Measurements from ENCODE around the gene PLXNA1. TPM values are rescaled to one million over a fixed set of nuclear protein-coding genes. Genes with fewer than 3 reads are reported as not detected.

Gene PLXNA1
- polyA plus RNA-seq, 1 of the 3 experiments (the other 2 are of a cell fraction), result 48.1 TPM

DNA sequence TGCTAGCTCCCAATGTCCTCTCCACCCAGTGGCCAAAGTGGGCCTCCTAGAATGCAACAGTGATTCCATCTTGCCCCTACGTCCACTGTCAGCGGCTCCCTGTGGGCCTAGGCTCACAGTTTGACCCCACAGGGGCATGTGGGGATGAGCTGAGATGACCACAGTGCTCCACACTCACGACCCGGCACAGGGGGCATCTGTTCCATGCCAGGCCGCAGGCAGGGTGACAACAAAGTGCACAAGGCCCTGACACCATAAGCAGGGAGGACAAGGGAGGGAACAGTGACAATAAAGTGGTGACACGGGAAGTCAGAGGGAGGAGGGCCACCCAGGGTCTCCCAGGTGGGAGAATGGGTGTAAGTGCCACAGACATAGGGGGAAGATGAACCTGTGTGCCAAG is 5.1 kb upstream of the PLXNA1 start (continued):
- TF ChIP-seq, protein P1, sequence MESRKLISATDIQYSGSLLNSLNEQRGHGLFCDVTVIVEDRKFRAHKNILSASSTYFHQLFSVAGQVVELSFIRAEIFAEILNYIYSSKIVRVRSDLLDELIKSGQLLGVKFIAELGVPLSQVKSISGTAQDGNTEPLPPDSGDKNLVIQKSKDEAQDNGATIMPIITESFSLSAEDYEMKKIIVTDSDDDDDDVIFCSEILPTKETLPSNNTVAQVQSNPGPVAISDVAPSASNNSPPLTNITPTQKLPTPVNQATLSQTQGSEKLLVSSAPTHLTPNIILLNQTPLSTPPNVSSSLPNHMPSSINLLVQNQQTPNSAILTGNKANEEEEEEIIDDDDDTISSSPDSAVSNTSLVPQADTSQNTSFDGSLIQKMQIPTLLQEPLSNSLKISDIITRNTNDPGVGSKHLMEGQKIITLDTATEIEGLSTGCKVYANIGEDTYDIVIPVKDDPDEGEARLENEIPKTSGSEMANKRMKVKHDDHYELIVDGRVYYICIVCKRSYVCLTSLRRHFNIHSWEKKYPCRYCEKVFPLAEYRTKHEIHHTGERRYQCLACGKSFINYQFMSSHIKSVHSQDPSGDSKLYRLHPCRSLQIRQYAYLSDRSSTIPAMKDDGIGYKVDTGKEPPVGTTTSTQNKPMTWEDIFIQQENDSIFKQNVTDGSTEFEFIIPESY (IDR thresholded peaks at IDR 0.05; ENCODE audit: borderline replicate concordance, low read depth), result no peak

DNA sequence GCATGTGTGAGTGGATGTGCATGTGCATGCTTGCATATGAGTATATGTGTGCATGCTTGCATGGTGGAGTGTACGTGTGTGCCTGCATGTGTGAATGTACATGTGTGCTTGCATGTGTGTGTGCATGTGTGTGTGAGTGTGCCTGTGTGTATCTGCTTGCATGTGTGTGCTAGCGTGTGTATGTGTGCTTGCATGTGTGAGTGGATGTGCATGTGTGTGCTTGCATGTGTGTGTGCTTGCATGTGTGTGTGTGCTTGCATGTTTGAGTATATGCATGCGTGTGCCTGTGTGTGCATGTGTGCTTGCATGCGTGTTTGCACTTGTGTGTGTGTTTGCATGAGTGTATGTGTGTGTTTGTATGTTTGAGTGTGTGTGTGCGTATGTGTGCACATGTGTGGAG is 4.6 kb upstream of the PLXNA1 start:
- H3K36me3 ChIP-seq (replicated peaks in 1 of 2; ENCODE audit: control insufficient read depth in 1 of 2, insufficient read depth in 2 of 2, low read length in 1 of 2), result no peaks in the 10 kb centered on the region
- no peak overlapping the region for H3K27ac ChIP-seq (ENCODE audit: low read depth in 2 of 2, low read length in 1 of 2)
- no peaks in the 10 kb centered on the region for H3K79me2 ChIP-seq (ENCODE audit: insufficient read depth)
- H3K4me1 ChIP-seq (ENCODE audit: control insufficient read depth in 1 of 2, insufficient read depth in 2 of 2, low read depth in 1 of 2, low read length in 1 of 2), result peaks cover 0 to 8% of the 10 kb centered on the region in 2 experiments; a peak in 1 of 4 replicates
- H3F3A ChIP-seq (replicated peaks; ENCODE audit: insufficient read depth), result no peaks in the 10 kb centered on the region
- H3K9me2 ChIP-seq, result no peaks in the 10 kb centered on the region
- no peaks in the 10 kb centered on the region for H3K27me3 ChIP-seq (ENCODE audit: insufficient read depth)
- TF ChIP-seq MEF2A (IDR thresholded peaks at IDR 0.05; ENCODE audit: borderline replicate concordance, low read depth) (no peak), MXI1 (IDR thresholded peaks at IDR 0.05; ENCODE audit: low read depth, low read length) (no peak), NRF1 (IDR thresholded peaks at IDR 0.05; ENCODE audit: low read depth, low read length) (no peak)
- H4K20me1 ChIP-seq (ENCODE audit: insufficient read depth), result no peaks in the 10 kb centered on the region
- ChIA-PET POLR2A (no interaction called here), CTCF (interaction anchor here (1.0 to 11.4 kb wide), 2 partner anchors 225 to 566 kb away, joined by 3 to 163 read pairs; no protein-coding TSS in a partner anchor)
- no peak for DNase-seq
- H2AFZ ChIP-seq (ENCODE audit: low read depth), result no peak overlapping the region
- WGBS (ENCODE audit: low lambda C conversion rate), result 89% methylated on average over 5 of the region's 5 CpGs
- peaks cover 10% of the 10 kb centered on the region; the same call in 1 of the 2 replicates for H3K9me3 ChIP-seq
- H3K4me2 ChIP-seq, result no peak overlapping the region
- no peak overlapping the region for H3K9ac ChIP-seq
- no peak overlapping the region for H3K4me3 ChIP-seq (ENCODE audit: low read depth in 2 of 2, low read length in 1 of 2)

DNA sequence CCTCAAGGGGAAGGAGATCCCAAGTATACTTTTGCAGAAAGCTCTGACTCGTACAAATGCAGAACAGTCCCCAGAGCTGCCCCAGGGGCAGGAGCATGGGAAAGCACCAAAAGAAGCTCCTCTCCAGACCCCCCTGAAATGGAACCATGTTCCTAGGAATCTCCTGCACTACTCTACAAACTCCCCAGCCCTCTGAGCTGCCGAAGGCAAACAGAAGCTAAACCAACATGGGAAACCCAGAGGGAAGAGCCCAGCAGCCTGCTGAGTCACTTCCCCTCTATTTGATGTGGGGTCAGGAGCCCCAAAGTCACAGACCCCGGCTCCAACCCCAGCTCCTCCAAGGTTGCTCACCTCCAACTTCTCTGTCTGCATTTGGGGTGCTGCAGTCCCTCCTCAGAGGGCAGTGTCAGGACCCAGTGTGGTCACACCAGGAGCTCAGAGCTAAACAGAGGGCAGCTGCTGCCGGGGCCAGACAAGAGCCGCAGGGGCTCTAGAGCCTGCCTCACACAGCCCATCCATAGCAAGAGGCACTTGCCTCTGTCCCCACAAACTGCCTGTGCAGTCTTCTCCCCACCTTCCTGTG is 3.8 kb upstream of the PLXNA1 start:
- WGBS (ENCODE audit: low lambda C conversion rate), result 14% methylated on average over 1 of the region's 5 CpGs

More for the DNA sequence above, 3.8 kb upstream of the PLXNA1 start:
- Histone ChIP-seq H3K9me3 (peaks cover 10% of the 10 kb centered on the region; the same call in 1 of the 2 replicates), H3K36me3 (replicated peaks in 1 of 2; ENCODE audit: control insufficient read depth in 1 of 2, insufficient read depth in 2 of 2, low read length in 1 of 2) (no peaks in the 10 kb centered on the region), H2AFZ (ENCODE audit: low read depth) (no peak overlapping the region), H3K4me3 (ENCODE audit: low read depth in 2 of 2, low read length in 1 of 2) (no peak overlapping the region), H3K27ac (ENCODE audit: low read depth in 2 of 2, low read length in 1 of 2) (no peak overlapping the region), H3K79me2 (ENCODE audit: insufficient read depth) (peaks cover 7% of the 10 kb centered on the region), H4K20me1 (ENCODE audit: insufficient read depth) (peaks cover 2% of the 10 kb centered on the region), H3K9ac (no peak overlapping the region), H3F3A (replicated peaks; ENCODE audit: insufficient read depth) (no peaks in the 10 kb centered on the region), H3K4me2 (no peak overlapping the region), H3K4me1 (ENCODE audit: control insufficient read depth in 1 of 2, insufficient read depth in 2 of 2, low read depth in 1 of 2, low read length in 1 of 2) (peaks cover 0 to 9% of the 10 kb centered on the region in 2 experiments; a peak in 1 of 4 replicates), H3K27me3 (ENCODE audit: insufficient read depth) (no peaks in the 10 kb centered on the region), H3K9me2 (no peaks in the 10 kb centered on the region)
- ChIA-PET CTCF (interaction anchor here (0.7 to 11.4 kb wide), 5 partner anchors 40 to 565 kb away, joined by 3 to 163 read pairs (median 3); no protein-coding TSS in a partner anchor), POLR2A (interaction anchor here (0.7 kb wide), 1 partner anchor 41 kb away, joined by 3 read pairs; no protein-coding TSS in a partner anchor)
- no peak for DNase-seq
- TF ChIP-seq EP300 (IDR thresholded peaks at IDR 0.05; ENCODE audit: borderline replicate concordance in 1 of 2, low read depth in 1 of 2, low read length in 1 of 2), result no peak
- no peak for TF ChIP-seq RFX5 (IDR thresholded peaks at IDR 0.05; ENCODE audit: low read length)
- no peak for TF ChIP-seq RXRA (IDR thresholded peaks at IDR 0.05; ENCODE audit: borderline replicate concordance, low read depth)
- no peak for TF ChIP-seq TEAD4 (IDR thresholded peaks at IDR 0.05; ENCODE audit: borderline replicate concordance, insufficient read depth)
- TF ChIP-seq, protein P2, sequence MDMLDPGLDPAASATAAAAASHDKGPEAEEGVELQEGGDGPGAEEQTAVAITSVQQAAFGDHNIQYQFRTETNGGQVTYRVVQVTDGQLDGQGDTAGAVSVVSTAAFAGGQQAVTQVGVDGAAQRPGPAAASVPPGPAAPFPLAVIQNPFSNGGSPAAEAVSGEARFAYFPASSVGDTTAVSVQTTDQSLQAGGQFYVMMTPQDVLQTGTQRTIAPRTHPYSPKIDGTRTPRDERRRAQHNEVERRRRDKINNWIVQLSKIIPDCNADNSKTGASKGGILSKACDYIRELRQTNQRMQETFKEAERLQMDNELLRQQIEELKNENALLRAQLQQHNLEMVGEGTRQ (IDR thresholded peaks at IDR 0.05; ENCODE audit: borderline replicate concordance, low read depth, low read length), result no peak
- TF ChIP-seq CHD2 (IDR thresholded peaks at IDR 0.05; ENCODE audit: low read length, partially characterized antibody), result no peak
- TF ChIP-seq, protein P3, sequence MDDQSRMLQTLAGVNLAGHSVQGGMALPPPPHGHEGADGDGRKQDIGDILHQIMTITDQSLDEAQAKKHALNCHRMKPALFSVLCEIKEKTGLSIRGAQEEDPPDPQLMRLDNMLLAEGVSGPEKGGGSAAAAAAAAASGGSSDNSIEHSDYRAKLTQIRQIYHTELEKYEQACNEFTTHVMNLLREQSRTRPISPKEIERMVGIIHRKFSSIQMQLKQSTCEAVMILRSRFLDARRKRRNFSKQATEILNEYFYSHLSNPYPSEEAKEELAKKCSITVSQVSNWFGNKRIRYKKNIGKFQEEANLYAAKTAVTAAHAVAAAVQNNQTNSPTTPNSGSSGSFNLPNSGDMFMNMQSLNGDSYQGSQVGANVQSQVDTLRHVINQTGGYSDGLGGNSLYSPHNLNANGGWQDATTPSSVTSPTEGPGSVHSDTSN (IDR thresholded peaks at IDR 0.05), result no peak
- no peak for TF ChIP-seq RCOR1 (IDR thresholded peaks at IDR 0.05; ENCODE audit: low read length)
- TF ChIP-seq TCF12 (IDR thresholded peaks at IDR 0.05), result no peak
- no peak for TF ChIP-seq SIN3A (IDR thresholded peaks at IDR 0.05; ENCODE audit: borderline replicate concordance, low read depth, low read length)
- TF ChIP-seq MEF2A (IDR thresholded peaks at IDR 0.05; ENCODE audit: borderline replicate concordance, low read depth), result no peak

Data from SK-N-SH (cell line).